Embryonic facial prominence (tissue), 1 donor: ENCODE results near the gene SGSH.
A peak's percentile ranks its signal among the peaks of the same experiment; 100 is the strongest.

Source experiments
- DNase-seq: peaks from one replicate; pipeline ENCODE4 v3.0.0-alpha.2; 2016; ENCODE audit errors: extremely low spot score

SGSH gene

GRCh38 chr17:80227156-80227555, 7.0 kb upstream of the SGSH start:
- DNase-seq: no peak

GRCh38 chr17:80225230-80225629, 5.1 kb upstream of the SGSH start:
- no peak for DNase-seq

- DNase-seq: no peak
Observed at GRCh38 chr17:80224683-80225082, 4.5 kb upstream of the SGSH start.

GRCh38 chr17:80223838-80224497, 3.8 kb upstream of the SGSH start:
- DNase-seq: no peak

- DNase-seq: no peak
Observed at GRCh38 chr17:80223142-80223815, 3.1 kb upstream of the SGSH start.

GRCh38 chr17:80222376-80223141, 2.4 kb upstream of the SGSH start:
- DNase-seq: no peak

GRCh38 chr17:80221351-80222105, 1.4 kb upstream of the SGSH start:
- DNase-seq: no peak

GRCh38 chr17:80220736-80221215, 643 bp upstream of the SGSH start:
- no peak for DNase-seq

- DNase-seq: no peak
Observed at GRCh38 chr17:80219763-80220053, 425 bp downstream of the SGSH start.

- peak; percentile 34 for DNase-seq
Observed at GRCh38 chr17:80219013-80219762, 945 bp downstream of the SGSH start.

- DNase-seq: no peak
Observed at GRCh38 chr17:80218391-80218790, 1.7 kb downstream of the SGSH start.

GRCh38 chr17:80217703-80218362, 2.3 kb downstream of the SGSH start:
- no peak for DNase-seq

GRCh38 chr17:80216473-80217456, 3.4 kb downstream of the SGSH start:
- DNase-seq: no peak

GRCh38 chr17:80214878-80215210, 5.3 kb downstream of the SGSH start:
- no peak for DNase-seq

GRCh38 chr17:80214012-80214877, 5.9 kb downstream of the SGSH start:
- DNase-seq: no peak

GRCh38 chr17:80213643-80213975, 6.5 kb downstream of the SGSH start:
- DNase-seq: no peak

- DNase-seq: no peak
Observed at GRCh38 chr17:80212962-80213642, 7.0 kb downstream of the SGSH start.

- no peak for DNase-seq
Observed at GRCh38 chr17:80212511-80212910, 7.6 kb downstream of the SGSH start.
